GM21737 (cell line): ENCODE results near the gene CDH23.

ENCODE experiments used
- ATAC-seq: cut with Tn5 transposase; IDR thresholded peaks from one replicate; pipeline ENCODE4 v1.9.1; 2021; ENCODE audit warnings: mild to moderate bottlenecking, moderate library complexity; ENCODE audit not compliant: unreplicated experiment

Gene CDH23

DNA sequence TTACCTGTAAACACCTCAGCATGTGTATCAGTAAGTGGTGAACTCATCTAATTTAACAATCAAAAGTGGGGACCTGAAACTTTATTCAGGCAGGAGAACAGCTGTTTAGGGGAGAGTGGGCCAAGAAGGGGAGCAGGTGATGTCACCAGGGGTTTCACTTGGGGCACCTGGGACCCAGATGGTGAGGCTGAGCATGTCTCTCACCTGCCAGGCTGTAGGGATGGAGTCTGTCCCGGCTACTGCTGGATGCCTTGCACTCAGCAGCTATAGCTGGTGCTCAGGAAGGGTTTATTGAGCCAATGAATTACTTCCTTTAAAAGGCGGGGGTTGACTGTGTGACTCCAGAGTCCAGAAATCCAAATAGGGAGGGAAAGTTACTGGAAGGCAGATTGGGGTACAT, 23.0 kb downstream of the CDH23 start:
- ATAC-seq = no peak

DNA sequence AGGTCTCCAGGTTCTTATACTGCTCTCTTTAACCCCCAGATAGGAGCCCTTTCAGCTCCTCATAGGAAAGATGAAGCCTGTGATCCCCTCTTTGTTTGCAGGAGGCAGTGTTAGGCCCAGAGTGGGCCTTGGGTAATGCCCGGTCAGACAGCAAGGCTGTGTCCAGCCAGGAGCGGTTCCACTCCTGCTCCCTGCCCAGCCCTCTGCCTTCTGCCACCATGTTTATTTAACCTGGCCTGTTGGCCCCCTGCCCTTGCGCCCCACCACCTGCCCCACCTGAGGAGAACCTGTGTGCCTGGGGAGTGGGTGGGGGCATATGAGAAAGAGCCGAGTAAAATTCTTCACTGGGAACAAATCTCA, 24.3 kb downstream of the CDH23 start:
- no peak for ATAC-seq

- ATAC-seq = no peak
Measured at GRCh38 chr10:71423250-71423649, 26.5 kb downstream of the CDH23 start.

- no peak for ATAC-seq
Measured at GRCh38 chr10:71423901-71424300, 27.2 kb downstream of the CDH23 start.

DNA sequence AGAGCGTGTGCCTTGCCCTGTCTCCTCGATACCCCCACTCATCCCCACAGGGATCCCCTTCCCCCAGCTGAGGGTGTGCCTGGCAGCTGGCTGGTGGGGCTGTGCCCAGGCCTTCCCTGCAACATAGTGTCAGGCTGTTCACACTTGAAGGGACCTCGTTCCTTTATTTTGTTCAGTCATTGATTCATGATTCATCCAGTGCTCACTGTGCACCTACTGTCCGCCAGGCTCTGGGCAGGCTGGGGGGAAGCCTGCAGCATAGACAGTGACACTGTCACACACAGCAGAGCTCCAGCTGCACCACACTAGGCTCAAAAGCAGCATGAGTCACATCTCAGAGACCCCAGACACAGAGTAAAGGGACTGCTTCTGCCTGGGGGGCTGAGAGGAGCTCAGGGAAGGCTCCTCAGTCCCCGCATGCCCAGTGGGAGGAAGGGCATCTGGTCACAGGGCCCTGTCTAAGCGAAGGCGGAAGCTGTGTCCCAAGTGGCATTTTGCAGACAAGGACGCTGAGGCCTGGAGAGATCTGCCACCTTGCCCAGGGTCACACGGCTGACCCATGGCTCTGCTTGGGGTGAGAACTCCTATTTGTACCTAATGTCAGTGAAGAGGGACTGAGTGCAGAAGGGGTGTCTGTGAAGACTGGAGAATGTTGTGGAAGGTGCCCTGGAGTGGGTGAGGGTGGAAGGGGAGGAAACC, 27.9 kb downstream of the CDH23 start:
- no peak for ATAC-seq

DNA sequence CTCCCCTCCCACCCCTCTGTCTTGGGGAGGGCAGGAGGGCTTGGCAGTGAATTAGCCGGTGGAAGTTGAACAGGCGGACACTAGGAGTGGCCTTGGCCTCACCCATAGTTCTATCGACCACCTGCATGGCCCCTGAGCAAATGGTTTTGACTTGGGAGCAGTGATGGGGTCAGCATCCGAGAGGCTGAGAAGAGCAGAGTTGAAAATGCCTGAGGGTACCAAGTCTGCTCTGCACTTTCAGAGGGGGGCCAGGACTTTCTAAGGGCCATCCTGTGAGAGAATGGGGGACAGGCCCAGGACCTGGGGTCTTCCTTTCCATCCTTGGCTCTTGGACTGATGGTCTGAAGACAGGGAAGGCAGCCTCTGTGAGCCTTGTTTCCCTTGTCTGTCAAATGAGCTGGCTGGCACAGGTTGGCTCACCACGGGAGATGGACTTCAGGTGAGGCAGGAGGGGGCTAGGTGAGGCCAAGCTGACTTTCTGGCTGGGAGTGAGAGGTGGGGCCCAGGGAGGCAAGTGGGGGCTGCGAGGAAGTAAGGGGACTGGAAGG, 29.4 kb downstream of the CDH23 start:
- ATAC-seq = no peak

- ATAC-seq = no peak
Measured at GRCh38 chr10:71427246-71427645, 30.5 kb downstream of the CDH23 start.

GRCh38 chr10:71429304-71429703, 32.6 kb downstream of the CDH23 start:
- no peak for ATAC-seq

GRCh38 chr10:71429929-71430328, 33.2 kb downstream of the CDH23 start:
- no peak for ATAC-seq

DNA sequence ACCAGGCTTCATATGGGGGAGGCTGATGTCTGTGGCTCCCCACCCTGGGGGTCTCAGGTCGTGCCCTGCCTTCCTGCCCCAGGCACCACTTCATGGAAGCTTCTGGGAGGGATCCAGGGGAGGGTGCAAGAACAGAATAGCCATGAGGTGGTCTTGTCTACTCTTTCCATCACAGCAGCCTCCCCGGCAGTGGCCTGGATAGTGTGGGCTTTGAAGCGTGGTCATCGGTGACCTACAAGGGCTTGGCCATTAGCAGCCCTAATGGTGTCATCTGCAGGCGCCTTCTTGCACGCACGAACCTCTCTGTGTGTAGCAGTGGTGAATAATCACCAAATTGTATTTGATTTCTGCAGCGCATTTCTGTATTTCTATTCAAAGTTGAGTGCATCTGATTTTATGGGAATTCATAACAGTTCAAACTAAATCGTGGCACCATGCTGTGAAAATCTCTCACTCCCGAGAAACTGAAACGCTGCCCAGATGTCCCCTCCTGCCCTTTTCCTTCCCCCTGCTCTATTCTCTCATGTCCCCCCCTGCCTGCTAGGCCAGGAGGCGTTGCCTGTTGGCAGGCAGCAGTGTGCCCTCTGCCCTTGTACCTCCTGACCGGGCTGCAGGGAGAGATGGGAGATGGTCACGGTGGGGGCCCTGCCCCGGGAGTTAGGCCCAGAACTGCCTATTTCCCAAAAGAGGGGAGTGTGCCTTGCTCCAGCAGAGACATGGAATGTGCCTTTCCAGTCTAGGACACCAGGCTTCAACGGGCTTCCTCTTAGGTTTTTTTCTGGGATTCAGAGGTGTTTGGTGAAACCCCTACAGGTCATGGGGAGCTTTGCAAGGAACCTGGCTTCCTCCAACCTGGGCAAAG, 34.8 kb downstream of the CDH23 start:
- ATAC-seq = no peak

DNA sequence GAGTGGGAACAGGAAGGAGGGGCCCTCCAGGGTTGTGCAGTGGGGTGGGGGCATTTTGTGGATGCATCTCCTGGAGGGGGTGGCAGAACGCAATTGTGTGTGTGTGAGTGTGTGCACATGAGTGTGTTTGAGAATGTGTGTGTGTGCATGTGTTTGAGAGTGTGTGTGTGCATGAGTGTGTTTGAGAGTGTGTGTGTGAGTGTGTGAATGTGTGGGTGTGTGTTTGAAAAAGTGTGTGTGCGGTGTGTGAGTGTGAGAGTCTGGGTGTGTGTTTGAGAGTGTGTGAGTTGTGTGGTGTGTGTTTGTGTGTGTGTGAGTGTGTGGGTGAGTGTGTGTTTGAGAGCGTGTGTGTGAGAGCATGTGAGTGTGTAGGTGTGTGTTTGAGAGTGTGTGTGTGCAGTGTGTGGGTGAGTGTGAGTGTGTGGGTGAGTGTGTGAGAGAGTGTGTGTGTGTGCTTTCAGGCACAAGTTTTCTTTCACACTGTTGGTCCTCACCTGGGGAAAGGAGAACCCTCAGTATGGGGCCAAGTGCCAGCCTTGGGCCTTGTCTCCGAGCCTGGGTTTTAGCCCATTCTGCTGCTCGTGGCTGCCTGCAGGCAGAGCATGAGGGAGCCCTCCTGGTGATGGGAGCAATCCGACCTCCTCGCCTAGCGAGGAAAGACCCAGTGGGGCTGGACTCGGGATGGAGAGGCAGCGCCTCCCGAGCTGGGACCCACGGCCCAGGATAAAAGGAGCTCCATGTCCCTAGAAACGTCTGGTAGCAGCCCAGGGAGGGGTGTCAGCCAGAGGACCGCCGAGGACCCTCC, 35.6 kb downstream of the CDH23 start:
- ATAC-seq = no peak

GRCh38 chr10:71432956-71433767, 36.4 kb downstream of the CDH23 start:
- ATAC-seq = no peak

DNA sequence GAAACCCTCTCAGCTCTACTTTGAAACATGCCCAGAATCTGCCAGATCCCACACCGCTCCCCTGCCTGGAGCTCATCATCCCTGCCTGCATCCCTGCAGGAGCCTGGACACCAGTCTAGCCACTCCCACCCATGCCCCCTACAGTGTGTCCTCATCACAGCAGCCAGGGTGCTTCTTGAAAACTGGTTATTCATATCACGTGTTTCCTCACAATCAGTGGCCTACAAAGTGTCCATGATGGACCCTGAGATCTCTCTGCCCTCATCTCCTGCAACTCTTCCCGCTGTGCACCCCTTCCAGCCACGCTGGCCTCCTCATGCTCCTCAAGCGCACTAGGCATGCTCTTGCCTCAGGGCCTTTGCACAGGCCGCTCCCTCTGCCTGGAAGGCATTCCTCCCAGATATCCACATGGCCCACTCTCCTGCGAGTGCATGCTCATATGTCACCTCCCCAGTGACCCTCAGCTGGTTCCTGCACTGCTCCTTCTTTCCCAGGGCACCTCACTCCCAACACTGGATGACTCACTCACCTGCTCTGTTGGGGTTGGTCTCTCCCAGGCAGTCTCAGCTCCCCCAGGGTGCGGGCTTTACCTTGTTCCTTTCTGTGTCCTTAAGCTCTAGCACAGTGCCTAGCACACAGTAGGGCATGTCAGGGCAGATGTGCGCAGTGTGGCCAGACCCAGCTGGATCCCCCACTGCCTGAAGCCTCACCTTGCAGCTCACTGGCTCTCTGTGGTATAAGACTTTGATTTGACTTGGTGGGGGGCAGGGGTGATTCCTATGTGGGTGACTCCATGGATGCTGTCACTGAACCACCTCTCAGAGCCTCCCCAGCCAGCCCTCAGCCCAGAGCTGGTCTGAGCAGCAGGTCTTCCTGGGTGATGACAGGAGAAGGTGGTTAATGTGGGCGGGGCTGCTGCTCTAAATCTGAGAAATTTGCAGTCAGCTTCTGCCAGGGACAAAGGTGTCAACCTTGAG, 37.3 kb downstream of the CDH23 start:
- no peak for ATAC-seq

DNA sequence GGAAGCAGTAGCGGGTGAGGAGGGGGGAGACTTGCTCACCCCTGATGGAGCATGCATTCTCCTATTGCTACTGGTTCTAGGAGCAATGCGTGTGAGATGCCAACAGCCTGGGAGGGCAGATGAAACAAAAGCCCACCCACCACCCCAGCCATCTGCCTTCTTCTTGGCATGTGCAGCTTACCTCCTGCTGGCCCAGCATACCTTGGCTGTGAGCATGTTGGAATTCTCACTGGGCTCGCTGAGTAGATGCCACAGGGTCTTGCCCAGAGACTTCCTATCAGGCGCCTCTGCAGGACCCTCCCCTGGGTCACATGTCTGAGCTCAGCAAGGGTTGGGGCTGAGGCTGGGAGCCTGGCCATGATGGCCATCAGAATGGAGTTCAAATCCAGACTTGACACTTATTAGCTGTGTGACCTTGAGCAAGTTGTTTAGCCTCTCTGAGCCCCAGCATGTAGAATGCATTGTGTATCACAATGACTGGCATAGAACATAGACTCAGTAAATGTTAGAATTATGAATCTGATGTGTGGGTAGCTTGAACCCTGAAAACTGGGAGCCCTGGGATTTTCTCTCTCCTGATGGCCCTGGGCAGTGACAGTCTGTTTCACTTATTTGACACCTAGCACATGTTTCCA, 38.2 kb downstream of the CDH23 start:
- ATAC-seq = no peak

GRCh38 chr10:71435571-71436267, 39.0 kb downstream of the CDH23 start:
- no peak for ATAC-seq

GRCh38 chr10:71436268-71437125, 39.8 kb downstream of the CDH23 start:
- no peak for ATAC-seq

- ATAC-seq = no peak
Measured at GRCh38 chr10:71437537-71438092, 40.9 kb downstream of the CDH23 start.
